Activated effector memory CD4-positive, alpha-beta T cell treated with anti-CD3 and anti-CD28 coated beads, Interleukin-2, amount 50 U/mL, for 16 hours (primary cell): ENCODE results near the gene NEUROD2.

Experiments used
- DNase-seq: peaks from one replicate; pipeline ENCODE4 v3.0.0-alpha.2; 2020

The NEUROD2 gene

DNA sequence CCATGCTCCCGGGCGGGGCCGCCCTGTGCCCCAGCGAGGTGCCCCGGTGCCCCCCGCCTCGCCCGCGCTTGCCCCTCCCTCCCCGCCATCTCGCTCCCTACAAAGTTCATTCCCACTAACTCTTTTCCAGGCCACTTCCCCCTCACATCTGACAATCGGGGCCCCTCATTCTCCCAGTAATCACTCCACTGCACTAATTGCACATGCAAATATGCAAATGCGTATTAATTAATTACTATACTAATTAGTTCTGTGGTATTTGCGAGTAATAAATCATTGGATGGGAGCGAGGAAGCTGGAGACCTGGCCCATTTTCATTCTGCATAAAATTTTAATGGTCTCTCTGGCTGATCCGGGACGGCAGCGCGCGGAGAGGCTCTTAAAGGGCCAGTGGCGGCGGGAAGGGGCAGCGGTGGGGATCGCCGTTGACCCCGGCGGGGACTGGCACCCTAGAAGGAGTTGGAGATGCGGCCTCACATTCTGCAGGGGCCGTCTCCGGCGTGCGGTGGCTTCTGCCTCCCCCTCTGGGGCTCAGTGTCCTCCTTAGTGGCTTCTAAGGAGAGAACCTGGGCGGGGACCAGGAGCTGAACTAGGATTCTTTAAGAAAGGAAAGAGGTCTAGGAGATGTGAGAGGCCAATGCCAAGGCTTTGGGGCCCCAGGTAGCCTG, 10.7 kb upstream of the NEUROD2 start:
- no peak for DNase-seq

DNA sequence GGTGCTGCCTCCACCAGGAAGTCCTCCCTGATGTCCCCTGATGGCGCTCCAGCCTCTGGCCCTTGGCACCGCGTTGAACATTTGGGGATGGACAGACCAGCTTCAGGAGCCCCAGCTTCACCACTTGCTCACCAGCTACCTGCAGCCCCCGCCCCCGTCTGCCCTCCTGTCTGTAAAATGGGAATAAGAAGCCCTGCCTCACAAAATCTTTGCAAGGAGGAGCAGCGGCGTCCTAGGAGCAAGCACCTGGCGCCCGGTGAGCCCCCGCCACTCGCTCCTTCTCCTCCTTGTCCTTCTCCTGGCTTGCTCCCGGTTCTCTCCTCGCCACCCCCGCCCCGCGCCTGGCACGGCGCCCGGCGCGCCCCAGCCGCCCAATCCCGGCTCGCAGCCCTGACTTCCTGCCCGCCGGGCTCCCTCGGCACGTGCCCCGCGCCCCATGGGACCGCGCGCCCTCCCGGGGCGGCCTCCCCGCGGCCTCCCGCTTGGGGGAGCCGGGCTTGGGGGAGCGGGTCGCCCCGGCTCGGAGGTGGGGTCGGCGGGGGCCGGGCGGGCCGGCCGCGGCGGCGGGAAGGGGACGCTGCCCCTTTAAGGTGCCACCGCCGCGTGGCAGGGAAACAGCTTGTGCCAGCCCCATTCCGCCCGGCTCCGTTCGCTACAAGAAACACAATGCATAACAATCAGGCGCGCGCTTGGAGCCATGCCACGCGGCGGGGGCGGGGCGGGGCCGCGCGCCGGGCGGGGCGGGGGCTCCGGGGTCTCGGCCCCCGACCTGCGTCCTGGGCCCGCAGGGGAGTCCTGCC, 9.9 kb upstream of the NEUROD2 start:
- DNase-seq: peak; percentile 83

GRCh38 chr17:39617100-39617445, 9.4 kb upstream of the NEUROD2 start:
- no peak for DNase-seq

DNA sequence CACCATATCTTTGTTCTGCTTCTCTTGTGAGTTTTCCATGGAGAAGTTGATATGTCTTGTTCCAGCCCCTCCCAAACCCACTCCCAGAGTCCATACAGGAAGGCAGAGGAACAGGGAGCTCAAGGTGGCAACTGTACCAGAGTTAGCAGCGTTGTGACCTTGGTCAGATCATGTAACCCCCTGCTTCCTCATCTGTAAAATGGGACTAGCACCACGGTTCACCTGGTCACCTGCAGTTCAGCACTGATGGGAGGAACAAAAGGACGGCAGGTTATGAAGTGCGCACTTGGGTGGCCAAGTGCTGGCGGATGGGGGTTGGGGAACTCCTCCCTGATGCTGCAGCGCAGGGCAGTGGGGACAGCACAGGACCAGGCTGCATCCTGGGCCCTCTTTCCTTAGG, 7.7 kb upstream of the NEUROD2 start:
- DNase-seq: no peak

DNA sequence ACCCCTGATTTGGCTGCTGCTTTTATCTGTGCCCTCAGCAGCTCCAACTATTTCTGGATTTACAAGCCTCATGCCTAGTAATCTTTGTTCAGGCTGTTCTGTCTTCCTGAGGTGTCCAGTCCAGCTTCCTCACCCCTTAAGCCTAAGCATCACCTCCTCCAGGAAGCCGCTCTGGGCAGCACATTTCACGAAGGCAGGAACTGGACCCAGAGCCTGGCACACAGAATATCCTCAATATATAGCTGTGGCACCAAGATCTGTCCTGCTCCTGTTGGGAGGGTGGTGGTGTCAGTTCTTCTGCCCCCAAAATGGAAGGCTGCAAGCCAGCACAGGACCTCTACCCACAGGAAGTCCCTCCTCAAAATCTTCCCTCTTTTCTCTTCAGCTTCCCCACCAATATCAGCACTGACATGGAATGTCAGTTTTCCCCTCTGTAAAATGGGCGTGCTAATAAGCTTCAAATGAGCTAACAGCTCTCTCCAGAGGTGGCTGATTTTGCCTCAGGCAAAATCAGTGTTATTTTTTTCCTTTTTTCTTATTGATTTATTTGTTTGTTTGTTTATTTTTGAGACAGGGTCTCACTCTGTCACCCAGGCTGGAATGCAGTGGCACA, 6.9 kb upstream of the NEUROD2 start:
- DNase-seq: no peak

DNA sequence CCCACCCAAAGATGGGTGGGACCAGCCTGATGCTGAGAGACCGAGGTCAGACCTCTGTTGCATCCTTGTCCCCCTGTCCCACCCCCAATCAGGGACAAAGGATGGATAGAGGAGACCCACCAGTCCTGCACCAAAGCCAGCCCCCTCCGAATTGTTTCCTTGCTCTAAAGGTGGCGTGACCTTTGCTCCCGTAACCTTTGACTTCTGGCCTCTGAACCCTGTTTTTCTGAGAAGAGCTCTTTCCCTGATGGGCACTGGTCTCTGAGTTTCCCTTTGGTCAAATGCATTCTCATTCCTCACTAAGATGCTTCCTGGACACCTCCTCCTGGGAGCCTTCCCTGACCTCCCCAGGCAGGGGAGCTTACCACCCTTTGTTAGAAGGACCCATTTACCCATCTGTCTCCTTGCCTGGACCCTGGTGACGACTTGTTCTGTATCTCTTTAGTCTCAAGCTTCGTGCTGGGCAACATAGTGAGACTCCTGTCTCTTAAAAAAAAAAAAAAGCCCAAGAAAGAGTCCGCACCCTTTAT, 5.3 kb upstream of the NEUROD2 start:
- DNase-seq: no peak

DNA sequence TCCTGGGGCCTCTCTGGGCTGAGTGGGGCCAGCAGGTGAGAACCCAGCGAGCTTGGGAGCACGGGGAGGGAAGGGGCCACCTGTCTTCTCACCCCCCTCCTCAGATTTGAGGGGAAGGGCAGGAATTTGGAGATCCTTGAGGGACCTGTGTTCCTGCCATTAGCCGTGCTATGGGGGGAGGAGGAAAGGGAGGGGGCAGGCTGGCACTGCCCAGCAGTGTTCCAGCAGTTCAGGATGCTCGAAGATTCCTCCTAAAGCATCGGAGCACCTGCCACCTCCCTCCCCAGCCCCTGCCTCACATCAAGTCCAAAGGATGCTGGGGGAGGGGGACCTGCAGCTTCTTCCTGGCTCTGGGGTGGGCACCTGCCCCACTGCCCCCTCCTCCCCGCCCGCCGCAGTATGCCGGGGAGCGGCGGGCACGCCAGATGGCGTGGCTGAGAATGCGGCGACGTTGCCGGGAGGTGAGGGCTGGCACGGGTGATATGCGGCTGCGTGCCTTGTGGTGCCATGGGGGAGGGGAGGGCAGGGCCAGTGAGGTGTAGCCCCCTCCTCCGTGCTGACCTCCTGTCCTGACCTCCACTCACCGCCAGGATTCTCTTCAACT, 4.7 kb upstream of the NEUROD2 start:
- no peak for DNase-seq

DNA sequence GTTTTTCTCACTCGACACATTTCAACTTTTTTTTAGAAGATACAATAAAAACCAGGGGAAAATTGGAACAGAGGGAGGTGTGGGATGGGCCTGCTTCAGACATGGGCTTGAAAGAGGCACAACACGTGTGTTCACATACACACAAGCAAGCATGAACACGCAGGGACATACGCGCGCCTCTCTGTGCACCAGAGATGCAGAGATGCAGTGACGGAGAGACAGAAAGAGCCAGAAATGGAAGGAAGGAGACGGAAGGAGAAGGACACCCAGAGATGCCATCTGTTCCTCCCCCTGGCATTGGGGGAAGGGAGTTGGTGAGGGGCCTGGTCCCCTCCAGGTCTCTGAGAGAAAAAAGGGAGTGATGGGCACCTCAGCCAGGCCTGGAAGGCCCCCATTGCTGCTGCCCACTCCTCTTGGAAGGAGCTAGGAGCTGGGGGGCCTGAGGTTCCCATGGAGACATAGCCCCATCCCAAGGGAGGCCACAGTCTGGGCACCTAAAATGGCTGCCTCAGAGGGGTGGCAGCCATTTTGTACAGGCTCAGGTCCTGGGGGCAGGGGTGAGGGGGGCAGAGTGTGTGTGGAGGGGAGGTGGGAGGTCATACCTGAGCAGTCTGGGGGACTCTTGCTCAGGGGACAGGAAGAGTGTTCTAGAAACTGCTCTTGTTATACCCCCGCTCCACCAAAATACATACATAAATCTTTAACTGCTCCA, 3.8 kb upstream of the NEUROD2 start:
- DNase-seq: no peak

GRCh38 chr17:39609416-39610025, 1.8 kb upstream of the NEUROD2 start:
- no peak for DNase-seq

- no peak for DNase-seq
Observed at GRCh38 chr17:39608142-39608981, 642 bp upstream of the NEUROD2 start.

DNA sequence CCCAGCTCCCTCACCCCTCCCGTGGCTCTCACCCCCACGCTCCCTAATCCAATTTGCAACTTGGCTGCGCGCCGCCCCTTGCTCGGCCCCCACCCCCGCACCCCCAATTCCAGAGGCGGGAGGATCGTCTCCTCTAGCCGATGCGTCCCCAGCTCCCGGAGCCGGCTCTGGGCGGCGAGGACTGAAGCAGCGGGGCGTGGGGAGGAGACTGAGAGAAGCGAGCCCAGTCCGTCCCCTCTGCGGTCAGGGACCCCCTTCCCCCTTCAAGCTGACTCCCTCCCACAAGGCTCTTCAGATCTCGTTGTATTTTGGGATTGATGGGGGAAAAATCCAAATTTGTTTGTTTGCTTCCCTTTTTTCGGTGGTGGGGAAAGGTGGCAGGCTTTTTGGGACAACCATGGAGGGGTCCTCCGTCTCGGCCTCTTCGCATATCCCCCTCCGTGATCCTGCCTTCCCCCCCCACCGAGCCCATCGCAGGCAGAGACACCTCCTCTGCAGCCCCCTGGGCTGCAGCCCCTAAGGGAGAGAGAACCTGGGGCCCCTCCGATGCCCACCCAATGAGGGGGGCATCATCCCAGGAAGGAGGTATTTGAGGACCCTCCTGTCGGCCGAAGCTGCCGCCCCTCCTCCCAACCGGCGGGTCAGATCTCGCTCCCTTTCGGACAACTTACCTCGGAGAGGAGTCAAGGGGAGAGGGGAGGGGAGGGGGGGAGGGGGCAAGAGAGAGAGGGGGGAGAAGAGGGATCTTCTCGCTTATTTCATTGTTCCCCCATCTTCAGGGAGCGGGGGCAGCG, 466 bp downstream of the NEUROD2 start:
- no peak for DNase-seq

DNA sequence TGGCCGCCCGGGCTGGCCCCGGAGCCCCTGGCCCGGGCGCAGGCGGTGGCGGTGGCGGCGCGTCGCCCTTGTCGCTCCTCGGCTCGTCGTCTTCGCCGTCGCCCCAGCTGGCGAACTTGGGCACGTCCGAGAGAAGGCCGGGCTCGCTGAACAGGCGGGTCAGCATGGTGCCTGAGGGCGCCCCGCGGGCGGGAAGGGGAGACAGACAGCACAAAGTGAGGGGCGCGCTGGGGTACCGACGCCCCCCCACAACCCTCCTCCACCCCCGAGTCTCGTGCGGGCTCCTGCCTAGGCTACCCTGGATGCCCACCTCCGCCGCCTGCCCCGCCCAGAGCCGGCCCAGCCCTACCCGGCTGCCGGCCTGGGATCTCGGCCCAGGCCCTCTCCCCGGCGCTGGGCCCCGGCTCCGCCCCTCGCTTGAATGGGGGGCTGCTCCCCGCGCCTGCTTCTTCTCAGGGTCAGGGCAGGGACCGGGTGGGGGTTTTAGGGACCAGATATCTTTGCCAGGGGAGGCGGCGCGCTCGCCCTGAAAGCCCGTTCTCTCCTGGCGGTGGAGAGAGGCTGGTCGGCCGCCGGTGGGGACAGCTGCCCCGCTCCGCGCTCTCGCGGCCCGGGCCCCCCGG, 1.2 kb downstream of the NEUROD2 start:
- DNase-seq: no peak

DNA sequence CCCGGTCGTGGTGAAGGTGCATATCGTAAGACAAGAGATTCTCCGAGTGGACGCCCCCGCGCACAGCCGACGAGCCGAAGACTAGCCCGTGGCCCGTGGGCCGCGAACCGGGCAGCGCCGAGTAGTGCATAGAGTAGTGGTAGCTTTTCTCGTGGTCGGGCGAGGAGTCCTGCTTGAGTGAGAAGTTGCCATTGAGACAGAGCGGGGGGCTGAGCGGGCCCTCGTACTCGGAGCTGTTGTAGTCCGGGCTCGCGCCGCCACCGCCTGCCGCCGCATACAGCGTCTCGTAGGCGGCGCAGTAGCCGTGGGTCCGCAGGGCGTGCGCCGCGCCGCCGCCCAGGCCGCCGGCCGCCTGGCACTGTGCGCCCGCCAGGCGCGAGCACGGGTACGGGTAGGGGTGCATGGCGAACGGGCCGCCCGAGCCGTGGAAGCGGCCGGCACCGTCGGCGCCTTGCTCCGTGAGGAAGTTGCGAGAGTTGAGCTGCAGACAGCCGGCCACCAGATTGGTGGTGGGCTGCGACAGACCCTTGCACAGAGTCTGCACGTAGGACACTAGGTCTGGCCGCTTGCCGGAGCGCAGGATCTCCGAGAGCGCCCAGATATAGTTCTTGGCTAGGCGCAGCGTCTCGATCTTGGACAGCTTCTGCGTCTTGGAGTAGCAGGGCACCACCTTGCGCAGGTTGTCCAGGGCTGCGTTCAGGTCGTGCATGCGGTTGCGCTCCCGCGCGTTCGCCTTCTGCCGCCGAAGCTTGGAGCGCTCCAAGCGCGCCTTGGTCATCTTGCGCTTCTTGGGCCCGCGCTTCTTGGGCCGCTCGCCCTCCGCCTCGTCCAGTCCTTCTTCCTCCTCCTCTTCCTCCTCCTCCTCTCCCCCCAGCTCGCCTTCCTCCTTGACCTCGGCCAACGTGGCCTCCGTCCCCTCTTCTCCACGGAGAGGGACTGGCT, 2.0 kb downstream of the NEUROD2 start:
- no peak for DNase-seq

DNA sequence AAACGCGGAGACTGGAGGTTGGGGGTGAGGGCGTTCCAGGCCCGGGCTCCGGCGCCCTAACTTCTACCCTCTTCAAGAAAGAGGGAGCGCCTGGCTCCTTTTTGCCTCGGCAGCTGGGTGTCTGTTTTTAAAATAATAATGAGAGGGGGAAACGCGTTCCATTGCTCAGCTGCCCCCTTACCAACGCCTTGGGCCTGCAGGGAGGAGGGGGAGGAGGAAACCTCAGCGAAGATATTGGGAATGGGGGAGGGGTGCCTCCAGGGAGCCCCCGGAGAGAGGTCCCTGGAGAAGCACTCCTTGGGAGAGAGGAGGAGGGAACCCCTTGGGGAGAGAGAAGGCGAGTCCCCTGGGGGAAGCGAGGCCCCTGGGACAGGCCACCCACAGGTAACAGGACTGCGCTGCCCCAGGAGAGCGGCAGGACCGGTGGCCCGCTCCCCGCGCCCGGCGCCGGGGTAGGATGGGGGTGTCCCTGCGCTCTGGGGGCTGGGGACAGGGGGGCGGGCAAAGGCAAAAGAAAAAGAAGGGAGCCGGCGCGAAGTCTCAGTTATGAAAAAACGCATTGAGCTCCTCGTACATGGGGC, 2.7 kb downstream of the NEUROD2 start:
- DNase-seq: no peak

DNA sequence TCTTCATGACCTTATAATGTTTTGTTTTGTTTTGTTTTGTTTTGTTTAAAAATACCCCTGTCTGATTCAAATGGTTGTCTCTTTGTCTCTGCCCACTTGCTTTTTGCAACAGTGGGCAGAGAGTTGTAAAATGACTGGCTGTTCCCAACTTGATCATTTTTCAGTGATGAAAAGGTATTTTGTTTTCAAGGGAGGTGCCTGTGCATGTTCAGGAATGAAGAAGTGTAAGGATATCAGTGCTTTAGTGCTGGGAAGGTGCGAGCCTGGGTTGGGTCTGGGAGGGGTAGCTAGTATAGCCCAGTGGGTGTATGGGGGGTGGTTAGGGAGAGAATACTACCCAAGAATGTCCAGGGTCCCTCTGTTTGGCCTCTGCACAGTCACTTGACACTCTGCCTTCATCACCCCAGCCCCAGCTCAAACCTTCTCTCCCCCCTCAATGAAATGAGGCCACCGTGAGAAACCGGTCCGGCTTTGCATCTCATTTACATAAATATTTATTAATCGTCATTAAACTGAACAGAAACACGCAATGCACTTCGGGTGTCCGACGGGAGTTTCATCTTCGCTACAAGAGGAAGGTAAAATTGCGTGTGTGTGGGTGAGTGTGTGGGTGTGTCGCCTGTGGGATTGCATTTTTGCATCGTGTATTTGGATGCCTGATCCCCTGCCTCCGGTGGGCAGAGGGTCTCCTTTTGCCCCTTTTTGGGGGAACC, 4.3 kb downstream of the NEUROD2 start:
- DNase-seq: no peak

GRCh38 chr17:39602533-39603303, 5.0 kb downstream of the NEUROD2 start:
- DNase-seq: no peak
